ENCODE results near the gene CPE. TPM values are rescaled to one million over a fixed set of nuclear protein-coding genes. Genes with fewer than 3 reads are reported as not detected.

CPE gene
- total and polyA plus RNA-seq, 2 of the 4 experiments (the other 2 are of a cell fraction), result 3.6 to 13.5 TPM

- H3K9me3 ChIP-seq (ENCODE audit: control insufficient read depth, insufficient read depth, low read length), result no peaks in the 10 kb centered on the region
- H3K4ac ChIP-seq (ENCODE audit: low read depth, low read length), result no peak overlapping the region
- no peak overlapping the region for H4K5ac ChIP-seq (ENCODE audit: low read depth, low read length)
- H3K27me3 ChIP-seq (ENCODE audit: control insufficient read depth, insufficient read depth, low read length), result no peaks in the 10 kb centered on the region
- H4K91ac ChIP-seq (ENCODE audit: insufficient read depth, low read depth, low read length), result no peak overlapping the region
- no peak overlapping the region for H3K56ac ChIP-seq (ENCODE audit: extremely low read depth, insufficient read depth, low read length)
- no peaks in the 10 kb centered on the region for H3K79me1 ChIP-seq (ENCODE audit: low read depth in 1 of 2, low read length in 2 of 2)
- H3K9ac ChIP-seq (ENCODE audit: low read depth, low read length), result no peak overlapping the region
- H2AK9ac ChIP-seq (replicated peaks; ENCODE audit: low read depth, low read length, poor library complexity), result no peak overlapping the region
- in situ Hi-C loops (cut with MboI; ENCODE audit: low sequenced_read_pairs), result no loop called here
- no peak overlapping the region for H3K23ac ChIP-seq (ENCODE audit: low read depth, low read length)
- no peaks in the 10 kb centered on the region for H4K20me1 ChIP-seq (ENCODE audit: insufficient read depth, low read length)
- no peak overlapping the region for H2BK20ac ChIP-seq (ENCODE audit: low read depth, low read length)
- no peak overlapping the region for H4K8ac ChIP-seq (ENCODE audit: low read depth in 2 of 2, low read length in 2 of 2)
- H3K4me1 ChIP-seq (ENCODE audit: control insufficient read depth, insufficient read depth, low read length), result no peaks in the 10 kb centered on the region
- no peak for TF ChIP-seq ELK1 (IDR thresholded peaks at IDR 0.05; ENCODE audit: borderline replicate concordance, low read depth, low read length)
- no peak for TF ChIP-seq RAD21 (IDR thresholded peaks at IDR 0.05; ENCODE audit: low read length)
- TF ChIP-seq MAZ (IDR thresholded peaks at IDR 0.05; ENCODE audit: borderline replicate concordance, low read depth, low read length), result no peak
- POLR2A ChIA-PET (ENCODE audit: unreplicated experiment), result no interaction called here
- intact Hi-C loops (cut with micrococcal nuclease), result no loop called here
- H2BK5ac ChIP-seq (ENCODE audit: low read depth, low read length, poor library complexity, severe bottlenecking), result no peak overlapping the region
- H3K14ac ChIP-seq (replicated peaks; ENCODE audit: low read depth, low read length), result no peak overlapping the region
- no peaks in the 10 kb centered on the region for H3K9me1 ChIP-seq (ENCODE audit: insufficient read depth, low read length)
- no CpG with 5 or more reads among the region's 4 CpGs for WGBS, 2 experiments (ENCODE audit: extremely low coverage in 2 of 2, insufficient read length in 1 of 2)
- CTCF ChIA-PET, result no interaction called here
- no peak overlapping the region for H2AK5ac ChIP-seq (ENCODE audit: low read depth, low read length)
- dilution Hi-C loops (cut with HindIII; ENCODE audit: low sequenced_read_pairs, unreplicated experiment), result no loop called here
- H3K27ac ChIP-seq (ENCODE audit: insufficient read depth, low read length), result no peak overlapping the region
- no peak overlapping the region for H2BK120ac ChIP-seq (ENCODE audit: low read depth, low read length)
- BruUV-seq (replicated peaks), result no TSS peak
- no peak for DNase-seq
- ATAC-seq (ENCODE audit: low read depth), result no peak
- H2AFZ ChIP-seq (replicated peaks; ENCODE audit: low read length, poor library complexity), result no peak overlapping the region
- no peak overlapping the region for H3K18ac ChIP-seq (ENCODE audit: low read depth, low read length)
- H2BK15ac ChIP-seq (ENCODE audit: low read depth, low read length), result no peak overlapping the region
- H3K36me3 ChIP-seq (ENCODE audit: control insufficient read depth, insufficient read depth, low read length), result no peaks in the 10 kb centered on the region
- no peak overlapping the region for H3K4me2 ChIP-seq (ENCODE audit: low read depth, low read length)
- H3K4me3 ChIP-seq (ENCODE audit: insufficient read depth, low read depth, low read length), result no peak overlapping the region
These were observed 6.3 kb downstream of the CPE start for GRCh38 chr4:165385126-165385525.
